CD4-positive, alpha-beta T cell (primary cell): ENCODE results near the gene TOB2. TPM values are rescaled to one million over a fixed set of nuclear protein-coding genes. Genes with fewer than 3 reads are reported as not detected.

Experiments
- ATAC-seq: fragments of 200-7000 bp; cut with Tn5 transposase; one replicate; pipeline ENCODE4 v1.10.0; 2022; ENCODE audit warnings: mild to moderate bottlenecking; ENCODE audit not compliant: poor library complexity
- CTCF ChIA-PET: fragments of 350-600 bp; sonication (Branson Sonifier 250); formaldehyde crosslinking; loops from one replicate; lab custom pipeline; 2021; ENCODE audit warnings: antibody characterized with exemption, inconsistent platforms; lab: Charles Lee
- POLR2A ChIA-PET: fragments of 350-600 bp; sonication (Branson Sonifier 250); formaldehyde crosslinking; loops from one replicate; lab custom pipeline; 2021; ENCODE audit warnings: antibody characterized with exemption, inconsistent platforms; lab: Charles Lee
- DNase-seq, 14 experiments: peaks; one replicate each; pipeline ENCODE4 v3.0.0-alpha.2; 2013 to 2020; ENCODE audit warnings: mixed read lengths in 2 of 14
- H3K27ac ChIP-seq, 2 donors: one replicate each; pipeline versions ENCODE4 v1.5.1 to v1.7.0; 2013; ENCODE audit warnings: low read length in 2 of 2, low read depth in 1 of 2, mild to moderate bottlenecking in 1 of 2
- H3K27me3 ChIP-seq, 2 experiments: 1 replicate in 1 of 2; 2 replicates in 1 of 2; pipeline versions ENCODE4 v1.6.1 to v1.7.0; 2013; ENCODE audit warnings: low read length in 2 of 2, control low read depth in 1 of 2, mild to moderate bottlenecking in 1 of 2, moderate library complexity in 1 of 2; ENCODE audit not compliant: insufficient read depth in 2 of 2, control insufficient read depth in 1 of 2
- H3K36me3 ChIP-seq: one replicate; pipeline ENCODE4 v1.6.1; 2013; ENCODE audit warnings: low read length, control low read depth; ENCODE audit not compliant: insufficient read depth
- H3K4me1 ChIP-seq: one replicate; pipeline ENCODE4 v1.6.1; 2013; ENCODE audit warnings: low read length, control low read depth; ENCODE audit not compliant: insufficient read depth
- H3K4me3 ChIP-seq: one replicate; pipeline ENCODE4 v1.5.1; 2013; ENCODE audit warnings: mild to moderate bottlenecking, low read length, moderate library complexity
- H3K9me3 ChIP-seq, 2 experiments: 1 replicate in 1 of 2; 2 replicates in 1 of 2; pipeline versions ENCODE4 v1.6.1 to v1.7.0; 2013; ENCODE audit warnings: low read length in 2 of 2, mild to moderate bottlenecking in 2 of 2, control low read depth in 1 of 2, moderate library complexity in 1 of 2; ENCODE audit not compliant: control insufficient read depth in 1 of 2, insufficient read depth in 1 of 2
- H3K27ac Mint-ChIP-seq: one replicate; pipeline ENCODE4 v1.8.0; 2020; ENCODE audit warnings: mixed read lengths
- H3K27me3 Mint-ChIP-seq: one replicate; pipeline ENCODE4 v1.8.0; 2021; ENCODE audit warnings: mixed read lengths
- H3K36me3 Mint-ChIP-seq: one replicate; pipeline ENCODE4 v1.8.0; 2021; ENCODE audit warnings: low read depth, mixed read lengths
- H3K4me1 Mint-ChIP-seq: one replicate; pipeline ENCODE4 v1.8.0; 2021; ENCODE audit warnings: low read depth, mixed read lengths
- H3K4me3 Mint-ChIP-seq: one replicate; pipeline ENCODE4 v1.8.0; 2020; ENCODE audit warnings: mild to moderate bottlenecking, mixed read lengths
- H3K9me3 Mint-ChIP-seq: one replicate; pipeline ENCODE4 v1.8.0; 2020; ENCODE audit warnings: mixed read lengths
- intact Hi-C, 2 experiments: fragments of 100-400 bp; cut with DNase I in 1 of 2; cut with micrococcal nuclease in 1 of 2; formaldehyde crosslinking; loops; one replicate each; pipeline versions ENCODE4 v1.15.1 to v1.9.0; 2023 to 2025; cut with DNase I, micrococcal nuclease
- total RNA-seq, 174 experiments: library from RNA in 2 of 174; stranded (reverse) in 2 of 174; gene quantifications; one replicate each; pipeline ENCODE4 v1.2.3 and lab custom pipeline; 2021 to 2026
- TF ChIP-seq, protein P1 (sequence below): fragments of 200-600 bp; IDR thresholded peaks from one replicate; pipeline ENCODE4 v1.8.0; 2022; ENCODE audit warnings: antibody characterized with exemption, mild to moderate bottlenecking

The TOB2 gene
- total RNA-seq, 2 experiments from 2014 or later = 21.0 to 26.7 TPM

DNA sequence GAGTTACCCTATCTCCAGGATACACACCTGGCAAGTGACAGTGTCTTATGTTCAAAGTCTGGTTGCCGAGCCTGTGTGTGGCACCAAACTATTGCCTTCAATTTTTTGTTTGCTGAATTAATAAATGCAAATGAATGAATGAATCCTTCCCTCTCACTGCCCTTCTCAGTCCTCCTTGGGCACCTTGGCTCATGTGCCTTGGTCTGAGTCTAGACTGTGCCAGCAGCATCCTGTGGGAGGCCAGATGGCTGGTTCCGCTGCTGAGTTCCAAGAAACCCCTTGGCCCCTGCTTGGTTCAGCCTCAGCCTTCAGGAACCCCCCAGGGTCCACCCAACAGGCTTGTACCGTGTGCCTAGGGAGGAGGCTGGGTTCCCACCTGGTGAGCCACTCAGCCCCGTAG is 31.0 kb downstream of the TOB2 start:
- no peak overlapping the region for H3K4me3 ChIP-seq

DNA sequence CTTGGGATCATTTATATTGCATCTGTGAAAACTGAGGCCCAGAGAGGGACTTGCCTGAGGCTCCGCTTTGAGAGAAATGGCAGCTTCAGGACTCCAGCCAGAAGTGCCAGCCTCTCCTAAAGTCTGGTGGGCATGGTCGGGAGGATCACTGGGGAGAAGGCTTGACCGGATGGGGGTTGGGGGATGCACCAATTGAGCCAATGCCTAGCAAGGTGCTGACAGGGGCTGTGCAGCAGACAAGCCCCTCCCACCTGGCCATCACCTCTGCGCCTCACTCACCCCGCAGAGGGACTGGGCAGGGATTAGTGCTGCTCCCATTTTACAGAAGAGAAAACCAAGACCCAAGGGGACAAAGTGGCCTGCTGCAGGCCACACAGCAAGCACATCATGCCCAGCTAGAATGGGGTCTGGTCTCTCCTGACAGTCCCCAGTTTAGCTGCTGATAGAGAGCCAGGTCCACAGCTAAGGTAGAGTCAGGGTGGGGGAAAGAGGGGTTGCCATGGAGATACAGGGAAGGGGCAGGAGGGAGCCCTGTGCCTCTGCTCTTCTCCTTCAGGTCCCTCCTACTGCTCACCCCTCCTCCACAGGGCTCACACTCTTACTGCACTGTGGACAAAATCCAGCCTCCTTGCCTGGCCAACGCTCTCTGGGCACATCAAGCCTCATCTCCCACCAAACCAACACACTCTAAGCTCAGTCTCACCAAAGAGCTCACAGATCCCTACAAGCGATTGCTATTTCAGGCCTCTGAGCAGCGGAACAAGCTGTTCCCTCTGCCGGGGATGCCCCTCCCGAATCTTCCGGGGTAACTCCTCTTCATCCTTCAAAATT is 35.4 kb downstream of the TOB2 start:
- peaks cover 14% of the 10 kb centered on the region for H3K36me3 Mint-ChIP-seq
- ATAC-seq = no peak
- ChIA-PET CTCF (interaction anchor here (1.2 to 1.6 kb wide), 2 partner anchors 110 to 116 kb away, joined by 4 read pairs; partner anchors contain the start of gene ZC3H7B), POLR2A (interaction anchor here (1.2 kb wide), 1 partner anchor 57 kb away, joined by 4 read pairs; the partner anchor contains the start of genes ACO2 and PHF5A)
- TF ChIP-seq, protein P1, sequence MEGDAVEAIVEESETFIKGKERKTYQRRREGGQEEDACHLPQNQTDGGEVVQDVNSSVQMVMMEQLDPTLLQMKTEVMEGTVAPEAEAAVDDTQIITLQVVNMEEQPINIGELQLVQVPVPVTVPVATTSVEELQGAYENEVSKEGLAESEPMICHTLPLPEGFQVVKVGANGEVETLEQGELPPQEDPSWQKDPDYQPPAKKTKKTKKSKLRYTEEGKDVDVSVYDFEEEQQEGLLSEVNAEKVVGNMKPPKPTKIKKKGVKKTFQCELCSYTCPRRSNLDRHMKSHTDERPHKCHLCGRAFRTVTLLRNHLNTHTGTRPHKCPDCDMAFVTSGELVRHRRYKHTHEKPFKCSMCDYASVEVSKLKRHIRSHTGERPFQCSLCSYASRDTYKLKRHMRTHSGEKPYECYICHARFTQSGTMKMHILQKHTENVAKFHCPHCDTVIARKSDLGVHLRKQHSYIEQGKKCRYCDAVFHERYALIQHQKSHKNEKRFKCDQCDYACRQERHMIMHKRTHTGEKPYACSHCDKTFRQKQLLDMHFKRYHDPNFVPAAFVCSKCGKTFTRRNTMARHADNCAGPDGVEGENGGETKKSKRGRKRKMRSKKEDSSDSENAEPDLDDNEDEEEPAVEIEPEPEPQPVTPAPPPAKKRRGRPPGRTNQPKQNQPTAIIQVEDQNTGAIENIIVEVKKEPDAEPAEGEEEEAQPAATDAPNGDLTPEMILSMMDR = no peak
- intact Hi-C loops = no loop called here
- H3K9me3 ChIP-seq = no peaks in the 10 kb centered on the region
- DNase-seq = no peak
- H3K36me3 ChIP-seq = no peaks in the 10 kb centered on the region
- H3K4me1 Mint-ChIP-seq = peaks cover 32% of the 10 kb centered on the region
- peak overlapping the region; percentile 100 for H3K27ac Mint-ChIP-seq
- H3K27ac ChIP-seq = peak overlapping the region in 1 of 2 donors; percentile 65
- peaks cover 46% of the 10 kb centered on the region for H3K4me1 ChIP-seq
- no peaks in the 10 kb centered on the region for H3K27me3 ChIP-seq
- H3K4me3 ChIP-seq = no peak overlapping the region
- H3K9me3 Mint-ChIP-seq = no peaks in the 10 kb centered on the region
- peak overlapping the region; percentile 72 for H3K4me3 Mint-ChIP-seq
- H3K27me3 Mint-ChIP-seq = no peaks in the 10 kb centered on the region

More for the DNA sequence above, 31.0 kb downstream of the TOB2 start:
- peaks cover 36% of the 10 kb centered on the region for H3K4me1 Mint-ChIP-seq
- intact Hi-C loops = no loop called here
- peak overlapping the region; percentile 100 for H3K27ac Mint-ChIP-seq
- ATAC-seq (no peak), DNase-seq (no peak)
- H3K9me3 ChIP-seq = no peaks in the 10 kb centered on the region
- CTCF ChIA-PET = no interaction called here
- no peaks in the 10 kb centered on the region for H3K27me3 Mint-ChIP-seq
- H3K9me3 Mint-ChIP-seq = no peaks in the 10 kb centered on the region
- TF ChIP-seq, protein P1 = no peak
- peaks cover 59% of the 10 kb centered on the region for H3K4me1 ChIP-seq
- peaks cover 14% of the 10 kb centered on the region for H3K36me3 Mint-ChIP-seq
- H3K36me3 ChIP-seq = no peaks in the 10 kb centered on the region
- no peaks in the 10 kb centered on the region for H3K27me3 ChIP-seq
- peak overlapping the region in 1 of 2 donors; percentile 13 for H3K27ac ChIP-seq
- peak overlapping the region; percentile 97 for H3K4me3 Mint-ChIP-seq
- POLR2A ChIA-PET = interaction anchor here (0.6 kb wide), 1 partner anchor 10 kb away, joined by 3 read pairs; no protein-coding TSS in a partner anchor

DNA sequence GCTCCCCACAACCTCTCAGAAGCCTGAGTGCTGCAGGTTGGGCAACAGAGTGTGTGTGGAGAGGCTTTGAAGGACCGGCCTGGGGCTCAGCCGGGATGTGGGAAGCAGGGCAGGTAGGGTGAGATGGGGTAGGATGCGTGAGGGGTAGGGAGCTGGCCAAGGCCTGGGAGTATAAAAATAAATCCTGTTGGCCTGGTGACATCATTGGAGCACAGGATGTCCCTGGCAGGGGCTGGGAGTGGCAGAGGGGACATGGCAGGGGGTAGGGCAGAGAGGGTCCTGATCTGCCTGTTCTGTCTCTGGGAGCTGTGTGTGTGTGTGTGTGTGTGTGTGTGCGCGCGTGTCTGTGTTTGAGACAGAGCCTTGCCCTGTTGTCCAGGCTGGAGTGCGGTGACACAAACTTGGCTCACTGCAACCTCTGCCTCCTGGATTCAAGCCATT is 36.3 kb downstream of the TOB2 start:
- no peak overlapping the region for H3K4me3 Mint-ChIP-seq

More for the DNA sequence above, 36.3 kb downstream of the TOB2 start:
- H3K9me3 ChIP-seq = no peaks in the 10 kb centered on the region
- H3K27ac ChIP-seq = no peak overlapping the region
- peaks cover 42% of the 10 kb centered on the region for H3K4me1 ChIP-seq
- DNase-seq (no peak), ATAC-seq (no peak)
- H3K27me3 ChIP-seq = no peaks in the 10 kb centered on the region
- no peaks in the 10 kb centered on the region for H3K9me3 Mint-ChIP-seq
- ChIA-PET CTCF (no interaction called here), POLR2A (interaction anchor here (0.6 kb wide), 1 partner anchor 251 kb away, joined by 3 read pairs; no protein-coding TSS in a partner anchor)
- H3K36me3 Mint-ChIP-seq = peaks cover 14% of the 10 kb centered on the region
- no peaks in the 10 kb centered on the region for H3K27me3 Mint-ChIP-seq
- peaks cover 26% of the 10 kb centered on the region for H3K4me1 Mint-ChIP-seq
- peak overlapping the region; percentile 100 for H3K27ac Mint-ChIP-seq
- H3K4me3 ChIP-seq = no peak overlapping the region
- H3K36me3 ChIP-seq = no peaks in the 10 kb centered on the region
- intact Hi-C loops = no loop called here
- TF ChIP-seq, protein P1 = no peak
